ENCODE results near the gene STAC2.
"Not testable (repeated sequence)": the region's sequence is repeated elsewhere in the genome, so short reads cannot be mapped to it uniquely, and the experiment has no call there.

The STAC2 gene

DNA sequence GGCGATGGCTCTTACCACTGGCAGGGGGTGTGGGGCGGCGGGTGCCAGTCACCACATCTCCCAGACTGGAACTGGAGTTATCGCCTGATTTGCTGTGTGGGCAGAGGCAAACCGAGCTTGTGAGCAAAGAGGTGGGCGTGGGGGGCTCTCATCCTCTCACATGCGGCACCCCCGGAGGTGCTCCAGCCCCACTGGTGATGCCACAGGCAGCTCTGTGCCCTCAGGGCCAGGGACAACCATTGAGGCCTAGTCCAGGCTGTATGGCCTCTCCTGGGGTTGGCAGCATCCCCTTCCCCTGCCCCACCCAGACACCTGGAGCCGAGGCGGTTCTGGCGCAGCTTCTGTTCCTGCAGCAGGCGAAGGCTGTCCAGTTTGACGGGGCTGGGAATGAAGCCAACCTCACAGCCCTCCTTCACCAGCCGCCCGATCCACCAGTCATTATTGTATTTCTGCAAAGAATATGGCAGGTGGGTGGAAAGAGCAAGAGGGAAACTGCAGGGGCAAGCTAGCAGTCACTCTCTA, 39.2 kb downstream of the STAC2 start:
- no peak for DNase-seq

DNA sequence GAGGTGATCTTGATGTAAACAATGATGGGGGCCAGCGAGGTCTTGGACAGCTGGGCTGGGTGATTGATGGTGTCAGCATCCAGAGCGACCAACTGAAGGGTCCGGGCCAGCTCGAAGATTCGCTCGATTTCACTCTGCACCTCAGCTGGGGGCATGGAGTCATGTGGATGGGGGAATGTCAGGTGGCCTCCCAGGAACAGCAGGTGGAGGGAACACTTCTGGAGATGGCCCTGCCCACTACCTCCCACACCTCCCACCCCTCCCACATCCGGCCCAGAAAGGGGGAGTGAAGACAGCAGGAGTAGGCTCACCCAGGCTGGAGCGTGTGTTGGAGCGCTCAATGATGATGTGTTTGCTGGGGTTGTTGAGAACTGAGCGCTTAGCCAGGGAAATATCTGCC, 42.0 kb downstream of the STAC2 start:
- DNase-seq, result no peak

DNA sequence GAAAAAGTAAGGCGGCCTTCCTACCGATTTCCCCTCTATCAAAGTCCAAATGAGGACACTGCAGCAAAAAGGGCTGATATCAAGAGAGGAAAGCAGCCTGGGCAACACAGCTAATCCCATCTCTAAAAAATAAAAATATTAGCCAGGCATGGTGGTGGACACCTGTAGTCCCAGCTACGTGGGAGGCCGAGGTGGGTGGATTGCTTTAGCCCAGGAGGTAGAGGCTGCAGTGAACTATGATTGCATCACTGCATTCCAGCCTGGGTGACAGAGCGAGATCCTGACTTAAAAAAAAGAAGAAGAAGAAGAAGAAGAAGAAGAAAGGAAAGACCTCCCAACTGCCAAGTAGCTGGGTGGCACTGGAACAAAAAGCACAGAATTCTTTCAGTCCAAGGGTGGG, 42.7 kb downstream of the STAC2 start:
- DNase-seq, result no peak

DNA sequence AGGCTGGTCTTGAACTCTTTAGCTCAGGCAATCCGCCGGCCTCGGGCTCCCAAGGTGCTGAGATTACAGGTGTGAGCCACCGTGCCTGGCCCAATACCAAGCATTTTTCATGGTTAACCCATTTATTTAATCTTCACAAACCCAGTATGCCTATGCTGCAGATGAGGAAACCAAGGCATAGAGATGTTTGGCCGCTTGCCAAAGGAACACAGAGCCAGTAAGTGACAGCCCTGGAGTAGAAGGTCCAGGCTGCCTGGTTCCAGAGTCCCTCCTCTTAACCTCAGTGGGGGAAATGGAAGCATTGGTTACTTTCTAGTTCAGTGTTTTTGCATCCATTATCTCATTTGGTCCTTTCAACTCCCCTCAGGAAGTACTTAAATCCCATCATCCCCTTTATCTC, 44.4 kb downstream of the STAC2 start:
- DNase-seq, result no peak

DNA sequence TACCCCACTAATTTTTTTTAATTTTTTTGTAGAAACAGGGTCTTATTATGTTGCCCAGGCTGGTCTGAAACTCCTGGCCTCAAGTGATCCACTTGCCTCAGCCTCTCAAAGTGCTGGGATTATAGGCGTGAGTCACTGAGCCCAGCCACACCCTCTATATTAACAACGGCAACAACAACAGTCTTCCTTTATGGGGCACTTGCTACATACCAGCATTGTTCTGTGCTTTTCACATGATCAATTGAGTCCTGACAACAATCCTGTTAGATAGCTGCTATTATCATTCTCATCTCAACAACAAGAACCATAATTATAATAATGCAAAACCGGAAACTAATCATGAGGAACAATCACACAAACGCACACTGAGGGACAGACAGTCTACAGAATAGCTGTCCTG, 47.2 kb downstream of the STAC2 start:
- DNase-seq, result peak; percentile 39

DNA sequence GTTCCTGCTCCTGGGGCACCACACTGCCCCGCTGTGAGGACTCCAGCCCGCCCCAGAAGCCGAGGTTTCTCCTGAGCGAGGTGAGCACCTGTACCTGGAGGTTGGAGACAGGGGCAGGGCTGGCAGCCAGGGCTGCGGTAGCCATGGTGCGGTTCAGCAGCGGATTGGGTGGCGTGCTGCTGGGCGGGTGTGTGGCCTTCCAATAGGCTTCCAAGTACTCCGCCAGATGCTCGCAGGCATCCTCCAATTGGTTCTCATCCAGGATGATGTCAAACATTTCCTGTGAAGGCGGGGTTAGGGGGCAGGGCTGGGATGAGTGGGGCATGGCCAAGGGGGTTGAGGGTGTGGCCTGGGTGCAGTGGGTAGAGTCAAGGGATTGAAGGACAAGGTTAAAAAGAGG, 48.5 kb downstream of the STAC2 start:
- DNase-seq, result no peak

DNA sequence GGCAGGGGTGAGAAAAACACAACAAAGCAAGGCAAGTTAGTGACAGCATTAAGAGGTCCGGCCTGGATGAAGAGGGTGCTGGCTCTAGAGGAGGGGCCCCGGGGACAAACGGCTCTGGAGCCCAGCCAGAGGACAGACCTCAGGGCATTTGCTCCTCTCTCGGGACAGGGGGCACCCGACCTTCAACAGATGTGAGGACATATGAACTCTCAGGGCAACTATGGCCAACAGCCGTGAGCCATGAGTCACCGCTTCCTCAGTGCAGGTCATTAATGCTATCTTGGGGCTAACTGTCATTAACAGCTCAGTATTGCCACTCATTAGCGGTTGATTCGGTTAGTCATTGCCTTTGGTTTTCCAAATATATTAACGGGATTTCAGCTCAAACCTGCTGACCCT, 50.1 kb downstream of the STAC2 start:
- DNase-seq, result no peak

DNA sequence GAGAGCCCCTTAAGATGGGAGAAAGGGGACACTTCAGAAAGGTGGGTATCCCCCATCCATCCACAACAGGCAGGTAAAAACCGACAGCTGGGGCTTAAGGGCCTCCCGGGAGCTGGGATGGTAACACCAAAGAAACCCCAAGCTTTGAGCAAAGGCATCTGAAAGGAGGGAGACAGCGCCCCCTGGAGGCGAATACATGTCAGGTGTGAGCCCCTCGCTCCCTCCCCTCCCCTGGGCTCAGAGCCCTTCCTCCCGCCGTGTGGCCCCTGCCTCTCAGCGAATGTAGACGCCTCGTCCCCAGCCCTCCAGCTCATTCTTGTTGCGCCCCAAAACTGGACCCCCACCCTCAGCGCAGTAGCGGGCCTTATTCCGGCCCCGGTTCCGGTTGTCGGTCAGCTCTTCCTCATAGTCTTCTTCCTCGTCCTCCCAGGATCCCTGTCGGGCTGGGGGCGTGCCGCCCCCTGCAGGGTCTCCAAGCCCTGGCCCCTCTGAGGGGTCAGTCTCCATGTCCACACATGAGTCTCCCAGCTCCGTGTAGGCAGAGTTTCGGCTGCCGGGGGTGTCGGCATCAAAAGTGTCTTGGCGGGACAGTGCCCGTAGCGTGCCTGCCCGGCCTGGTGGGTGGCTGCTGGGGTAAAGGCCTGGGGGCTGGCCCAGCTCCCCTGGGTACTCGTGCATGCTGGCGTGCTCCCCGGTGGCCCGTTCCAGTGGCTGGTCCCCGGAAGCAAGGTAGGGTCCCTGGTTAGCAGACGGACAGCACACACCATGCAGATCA, 50.6 kb downstream of the STAC2 start:
- DNase-seq, result no peak

DNA sequence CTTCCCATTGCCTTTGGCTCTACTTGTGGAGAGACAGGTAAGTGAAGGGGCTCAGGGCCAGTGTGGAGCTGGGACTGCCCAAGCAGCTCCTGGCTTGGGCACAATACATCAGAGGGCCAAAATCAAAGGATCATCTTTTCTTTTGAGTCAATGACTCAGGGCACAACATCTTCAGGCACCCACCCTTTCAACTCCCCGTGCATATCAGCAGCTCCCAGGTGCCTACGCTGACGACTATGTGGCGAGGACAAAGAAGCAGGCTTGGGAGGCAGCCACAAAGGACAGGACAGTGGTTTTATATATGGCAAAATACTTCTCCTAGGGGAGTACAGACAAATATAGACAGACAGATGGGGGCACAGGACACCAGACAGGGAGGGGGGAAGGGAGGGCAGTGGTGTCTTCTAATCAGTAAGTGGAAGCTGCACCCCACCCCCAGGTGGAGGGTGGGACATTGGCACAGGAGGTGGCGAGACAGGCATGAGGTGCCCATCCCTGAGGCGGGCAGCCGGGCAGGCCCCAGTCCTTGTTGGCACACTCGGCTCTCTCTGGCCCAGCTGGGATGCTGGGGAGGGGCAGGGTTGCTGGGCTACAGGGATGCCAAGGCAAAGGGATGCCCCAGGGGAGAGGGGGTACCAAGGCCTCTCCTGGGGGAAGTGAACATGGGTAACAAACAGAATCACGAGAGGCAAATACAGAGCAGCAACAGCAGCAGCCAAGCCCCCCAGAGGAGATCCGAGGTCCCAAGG, 52.0 kb downstream of the STAC2 start:
- DNase-seq, result no peak

DNA sequence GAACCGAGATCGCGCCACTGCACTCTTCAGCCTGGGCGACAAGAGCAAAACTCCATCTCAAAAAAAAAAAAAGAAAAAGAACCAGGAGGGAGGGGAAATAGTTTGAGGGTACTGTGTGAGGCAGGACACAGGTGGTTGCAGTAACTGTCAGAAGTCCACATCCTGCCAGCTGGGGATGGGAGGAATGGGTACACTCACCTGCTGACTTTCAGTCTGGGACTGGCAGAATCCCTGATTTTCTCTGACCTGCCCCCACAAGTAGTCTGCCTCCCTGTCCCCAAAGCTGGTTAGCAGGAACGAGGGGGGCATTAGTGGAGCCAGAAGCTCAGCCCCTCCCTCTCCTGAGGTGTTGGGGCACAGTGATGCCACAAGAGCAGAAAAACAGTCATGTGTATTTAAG, 52.7 kb downstream of the STAC2 start:
- DNase-seq, result no peak

DNA sequence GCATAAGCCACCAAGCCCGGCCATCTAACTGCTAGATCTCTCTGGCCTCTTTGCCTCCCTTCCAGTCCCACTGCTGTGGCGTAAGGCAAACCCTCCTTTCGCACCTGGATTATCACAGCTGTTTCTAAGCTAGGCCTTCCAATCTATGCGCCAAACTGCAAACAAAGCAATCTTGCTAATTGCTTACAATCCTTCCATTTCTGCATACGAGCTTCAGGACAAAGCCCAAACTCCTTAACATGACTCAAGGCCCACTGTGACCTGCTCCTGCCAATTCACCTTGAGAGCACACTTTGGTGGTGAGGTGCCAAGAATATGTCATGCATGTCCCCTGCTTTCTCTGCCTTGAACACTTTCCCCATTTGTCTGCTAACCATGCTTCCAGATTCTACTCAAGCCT, 53.8 kb downstream of the STAC2 start:
- no peak for DNase-seq

DNA sequence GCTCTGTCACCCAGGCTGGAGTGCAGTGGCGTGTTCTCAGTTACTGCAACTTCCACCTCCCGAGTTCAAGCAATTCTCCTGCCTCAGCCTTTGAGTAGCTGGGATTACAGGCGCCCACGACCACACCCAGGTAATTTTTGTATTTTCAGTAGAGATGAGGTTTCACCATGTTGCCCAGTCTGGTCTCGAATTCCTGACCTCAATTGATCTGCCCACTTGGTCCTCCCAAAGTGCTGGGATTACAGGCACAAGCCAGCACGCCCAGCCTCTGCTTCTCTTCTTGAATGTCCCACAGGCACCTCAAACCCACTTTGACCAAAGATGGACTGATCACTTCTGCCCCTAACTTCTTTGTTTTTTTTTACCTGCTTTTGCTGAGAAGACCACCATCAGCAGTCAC, 55.2 kb downstream of the STAC2 start:
- no peak for DNase-seq

DNA sequence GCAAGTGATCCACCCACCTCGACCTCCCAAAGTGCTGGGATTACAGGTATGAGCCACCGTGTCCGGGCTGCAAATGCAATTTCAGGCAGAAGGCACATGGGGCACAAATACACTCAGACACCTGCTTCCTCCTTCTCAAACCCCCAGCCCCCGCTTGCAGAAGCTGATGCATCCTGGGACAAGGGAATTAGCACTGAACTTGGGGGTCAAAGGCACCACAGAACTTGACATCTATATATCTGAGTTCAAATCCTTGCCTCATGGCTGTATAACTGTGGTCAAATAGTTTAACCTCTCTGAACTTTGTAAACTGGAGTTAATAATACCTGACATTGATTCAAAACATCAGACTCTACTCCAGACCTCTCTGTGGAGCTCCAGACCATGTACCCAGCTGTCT, 55.6 kb downstream of the STAC2 start:
- no peak for DNase-seq

DNA sequence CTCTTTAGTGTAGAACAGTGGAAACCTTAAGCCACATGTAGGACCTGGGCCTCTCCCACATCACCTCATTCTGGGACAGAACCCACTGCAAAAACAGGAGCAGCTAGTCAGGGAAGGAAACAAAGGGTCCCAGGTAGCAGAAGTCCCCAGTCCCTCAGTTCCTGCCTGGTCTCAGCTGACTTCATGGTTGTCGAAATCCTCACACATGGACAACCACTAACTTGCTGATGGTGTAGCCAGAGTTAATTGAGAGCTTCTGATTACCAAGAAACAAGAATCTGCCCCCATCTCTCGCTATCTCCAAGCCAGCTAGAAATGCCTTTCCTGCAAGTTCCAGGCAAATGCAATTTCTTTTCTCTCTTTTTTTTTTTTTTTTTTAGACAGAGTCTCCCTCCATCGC, 56.2 kb downstream of the STAC2 start:
- DNase-seq, result no peak

DNA sequence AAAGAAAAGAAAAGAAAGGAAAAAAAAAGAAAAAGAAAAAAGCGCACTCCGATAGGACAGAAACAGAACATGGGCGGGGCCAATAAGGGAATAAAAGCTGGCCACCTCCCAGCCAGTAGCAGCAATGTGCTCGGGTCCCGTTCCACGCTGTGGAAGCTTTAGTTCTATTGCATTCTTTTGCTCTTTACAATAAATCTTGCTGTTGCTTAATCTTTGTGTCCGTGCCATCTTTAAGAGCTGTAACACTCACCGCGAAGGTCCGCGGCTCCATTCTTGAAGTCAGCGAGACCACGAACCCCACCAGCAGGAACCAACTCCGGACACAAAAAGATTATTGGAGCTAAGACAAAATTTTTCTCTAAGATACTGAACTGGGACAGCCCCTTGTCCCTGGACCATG, 56.6 kb downstream of the STAC2 start:
- no peak for DNase-seq

DNA sequence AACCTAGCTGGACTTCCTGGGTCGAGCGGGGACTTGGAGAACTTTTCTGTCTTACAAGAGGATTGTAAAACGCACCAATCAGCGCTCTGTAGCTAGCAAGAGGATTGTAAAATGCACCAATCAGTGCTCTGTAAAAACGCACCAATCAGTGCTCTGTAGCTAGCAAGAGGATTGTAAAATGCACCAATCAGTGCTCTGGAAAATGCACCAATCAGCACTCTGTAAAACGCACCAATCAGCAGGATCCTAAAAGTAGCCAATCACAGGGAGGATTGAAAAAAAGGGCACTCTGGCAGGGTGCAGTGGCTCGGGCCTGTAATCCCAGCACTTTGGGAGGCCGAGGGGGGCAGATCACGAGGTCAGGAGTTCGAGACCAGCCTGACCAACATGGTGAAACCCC, 57.2 kb downstream of the STAC2 start:
- DNase-seq, result not testable (repeated sequence)

DNA sequence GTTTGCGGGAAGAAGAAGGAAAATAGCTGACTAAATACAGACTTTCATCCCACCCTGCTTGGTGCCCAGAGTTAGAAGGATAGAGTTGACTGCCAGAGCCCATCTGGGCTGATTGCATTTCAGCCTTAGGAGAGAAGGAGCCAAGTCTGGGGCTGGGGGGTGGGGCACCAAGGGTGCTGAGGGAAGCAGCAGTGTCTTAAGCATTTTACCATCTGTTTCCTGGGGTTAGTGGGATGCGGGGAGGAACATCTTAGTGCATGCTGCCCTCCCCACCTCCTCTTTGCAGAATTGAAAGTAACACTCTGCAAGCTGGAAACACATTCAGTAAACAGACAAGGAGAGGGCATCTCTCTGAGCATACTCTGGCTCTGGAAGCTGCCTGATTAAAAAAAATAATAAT, 58.3 kb downstream of the STAC2 start:
- no peak for DNase-seq

DNA sequence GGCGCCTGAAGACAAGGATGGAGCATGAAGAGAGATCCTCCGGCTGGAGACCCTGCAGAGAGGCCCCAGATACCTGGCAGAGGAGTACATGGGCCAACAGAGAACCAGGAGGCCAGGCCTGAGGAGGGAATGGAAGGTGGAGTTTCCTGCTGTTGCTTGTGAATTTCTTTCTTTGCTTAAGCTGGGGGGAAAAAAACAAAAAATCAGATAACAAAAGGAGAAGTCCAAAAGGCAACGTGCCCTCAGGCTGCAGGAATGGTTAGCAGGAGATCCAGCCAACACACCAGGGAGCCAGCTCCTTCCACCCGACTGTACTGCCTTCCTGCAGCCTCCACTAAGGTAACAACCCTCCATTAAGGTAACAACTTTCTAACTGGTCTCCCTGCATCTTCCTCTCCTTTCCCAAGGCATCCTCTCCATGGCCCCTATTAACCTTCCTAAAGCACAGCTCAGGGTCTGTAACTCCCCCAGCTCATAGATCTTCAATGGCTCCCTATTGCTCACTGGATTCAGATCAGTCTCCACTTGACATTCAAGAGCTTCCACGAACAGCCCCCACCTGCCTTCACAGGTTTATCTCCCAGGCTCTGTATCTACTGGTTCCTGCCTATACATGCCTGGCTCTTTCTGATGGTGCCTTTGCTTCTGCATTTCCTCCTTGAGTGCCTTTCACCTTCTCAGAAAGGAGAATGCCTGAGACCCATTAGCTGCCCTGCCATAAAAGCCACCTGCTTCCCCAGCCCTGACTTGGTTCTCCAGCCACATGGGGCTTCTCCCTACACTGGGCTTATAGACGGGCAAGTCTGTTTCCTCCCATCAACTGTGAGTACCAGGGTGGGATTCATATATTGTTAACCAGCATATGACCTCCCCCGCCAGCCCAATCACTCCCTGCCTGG, 59.1 kb downstream of the STAC2 start:
- DNase-seq, result no peak

DNA sequence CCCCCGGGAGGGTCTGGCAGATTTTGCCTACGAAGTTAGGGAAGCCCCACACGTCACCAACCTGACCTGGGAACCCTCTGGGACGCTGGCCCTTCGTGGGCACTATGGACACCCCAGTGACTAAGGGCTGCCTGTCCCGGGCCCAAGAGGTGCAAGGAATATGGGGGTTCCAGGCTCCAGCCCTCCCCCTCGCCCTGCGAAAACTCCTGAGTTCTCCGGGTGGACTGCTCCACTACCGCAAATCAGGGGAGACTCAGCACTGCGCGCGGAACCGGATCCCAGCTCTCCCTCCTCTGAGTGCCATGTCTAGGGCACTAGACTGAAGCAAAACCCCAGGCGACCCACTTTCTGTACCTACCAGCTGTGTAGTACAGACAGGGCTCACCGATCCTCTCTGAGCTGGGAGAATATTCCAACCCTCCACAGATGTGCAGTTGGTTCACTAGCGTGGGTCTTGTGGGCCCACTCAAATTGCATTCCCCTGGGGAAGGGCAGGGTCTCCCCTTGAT, 59.9 kb downstream of the STAC2 start, which contains the start of gene ARL5C:
Gene ARL5C, minus strand, starts transcription at position 321 of the 509 bp plus-strand sequence. CDS start 401 bp downstream, outside the sequence.
- DNase-seq, result no peak

DNA sequence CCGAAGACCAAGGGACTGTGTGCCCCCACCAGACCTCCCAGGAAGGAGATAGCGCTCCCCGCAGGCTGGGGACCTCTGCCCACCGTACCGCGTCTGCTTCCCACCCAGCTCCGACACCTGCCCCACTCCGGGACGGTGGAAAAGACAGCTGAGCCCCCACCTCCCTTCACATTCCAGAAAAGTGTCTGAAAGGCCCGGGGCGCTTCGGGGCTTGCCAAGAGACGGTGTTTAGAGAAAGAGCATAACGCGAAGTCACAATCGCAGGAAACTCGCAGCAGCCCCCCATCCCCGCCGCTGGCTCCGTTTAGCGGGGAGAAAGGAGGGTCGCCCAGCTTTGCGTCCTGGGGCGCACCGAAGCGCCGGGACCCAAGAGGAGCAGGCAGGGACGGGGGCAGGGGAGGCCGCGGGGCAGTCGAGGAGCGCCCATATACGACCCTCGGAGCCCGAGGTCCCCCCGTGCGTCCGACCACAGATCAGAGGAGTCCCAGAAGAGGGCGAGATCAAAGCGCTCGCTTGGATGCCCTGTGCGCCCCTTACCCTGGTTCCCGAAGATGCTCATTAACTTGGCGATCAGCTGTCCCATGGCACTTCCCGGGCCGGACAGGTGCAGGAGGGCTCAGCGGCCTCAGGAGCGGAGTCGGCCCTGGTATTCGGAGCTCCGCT, 60.4 kb downstream of the STAC2 start:
- no peak for DNase-seq

DNA sequence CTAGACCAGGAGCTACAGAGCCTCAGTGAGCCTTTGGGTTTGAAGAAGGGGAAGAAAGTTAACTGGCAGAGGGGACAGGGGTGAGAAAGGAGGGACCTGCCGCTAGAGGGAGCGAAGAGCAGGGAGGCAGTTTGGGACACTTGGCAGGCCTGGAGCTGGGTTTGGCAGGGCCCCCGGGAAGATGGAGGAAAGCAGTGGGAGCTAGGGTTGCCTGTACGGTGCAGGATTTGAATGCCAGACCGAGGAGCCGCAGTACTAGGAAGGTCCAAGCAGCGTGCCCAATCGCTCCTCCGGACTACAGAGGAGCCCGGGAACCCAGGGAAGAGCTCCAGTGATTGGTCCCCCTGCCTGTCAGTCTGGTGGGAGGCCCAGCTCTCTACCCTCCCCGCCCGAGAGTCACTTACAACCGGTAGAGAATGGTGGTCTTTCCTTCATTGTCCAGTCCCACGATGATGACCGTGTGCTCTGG, 61.0 kb downstream of the STAC2 start:
- peak; percentile 32 for DNase-seq

DNA sequence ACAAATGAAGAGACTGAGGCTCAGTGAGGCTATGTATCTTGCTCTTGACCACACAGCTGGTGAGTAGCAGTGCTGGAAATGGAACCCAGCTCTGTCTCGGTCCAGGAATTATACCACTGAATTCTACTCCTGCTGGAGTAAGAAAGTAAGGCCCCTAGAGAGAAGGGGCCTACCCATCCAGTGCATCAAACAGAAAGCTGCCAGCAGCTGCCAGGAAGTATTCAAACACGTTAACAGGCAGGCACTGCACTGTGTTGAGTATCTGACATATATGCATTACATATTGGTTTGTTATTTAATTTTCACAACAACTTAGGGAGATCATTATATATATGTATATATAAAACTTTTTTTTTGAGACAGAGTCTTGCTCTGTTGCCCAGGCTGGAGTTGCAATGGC, 63.8 kb downstream of the STAC2 start:
- no peak for DNase-seq

All from DMS153 (cell line).